Activated CD4-positive, alpha-beta memory T cell treated with anti-CD3 and anti-CD28 coated beads for 36 hours (primary cell): ENCODE measurements around the gene IL21R. TPM values are rescaled to one million over a fixed set of nuclear protein-coding genes. Genes with fewer than 3 reads are reported as not detected.

Experiments used
- CTCF ChIA-PET: fragments of 350-600 bp; sonication (Branson Sonifier 250); formaldehyde crosslinking; loops from one replicate; lab custom pipeline; 2021; ENCODE audit warnings: antibody characterized with exemption, inconsistent platforms; lab: Charles Lee
- POLR2A ChIA-PET: fragments of 350-600 bp; sonication (Branson Sonifier 250); formaldehyde crosslinking; loops from one replicate; lab custom pipeline; 2021; ENCODE audit warnings: antibody characterized with exemption; lab: Charles Lee
- DNase-seq: peaks from one replicate; pipeline ENCODE4 v3.0.0-alpha.2; 2020
- H3K27ac Mint-ChIP-seq: one replicate; pipeline ENCODE4 v1.8.0; 2021; ENCODE audit warnings: mixed read lengths
- H3K27me3 Mint-ChIP-seq: one replicate; pipeline ENCODE4 v1.8.0; 2021; ENCODE audit warnings: mixed read lengths
- H3K36me3 Mint-ChIP-seq: one replicate; pipeline ENCODE4 v1.8.0; 2021; ENCODE audit warnings: mixed read lengths
- H3K4me1 Mint-ChIP-seq: one replicate; pipeline ENCODE4 v1.8.0; 2021; ENCODE audit warnings: low read depth, mixed read lengths
- H3K4me3 Mint-ChIP-seq: one replicate; pipeline ENCODE4 v1.8.0; 2021; ENCODE audit warnings: mild to moderate bottlenecking, mixed read lengths
- H3K9me3 Mint-ChIP-seq: one replicate; pipeline ENCODE4 v1.8.0; 2021; ENCODE audit warnings: mixed read lengths
- intact Hi-C: fragments of 100-400 bp; cut with micrococcal nuclease; formaldehyde crosslinking; loops from one replicate; pipeline ENCODE4 v1.15.1; 2023
- total RNA-seq, 2 experiments: library from RNA; stranded (reverse); gene quantifications; one replicate each; pipeline ENCODE4 v1.2.3, GENCODE V29; 2021

The IL21R gene
- total RNA-seq, 2 experiments from 2014 or later: 55.0 to 55.9 TPM

DNA sequence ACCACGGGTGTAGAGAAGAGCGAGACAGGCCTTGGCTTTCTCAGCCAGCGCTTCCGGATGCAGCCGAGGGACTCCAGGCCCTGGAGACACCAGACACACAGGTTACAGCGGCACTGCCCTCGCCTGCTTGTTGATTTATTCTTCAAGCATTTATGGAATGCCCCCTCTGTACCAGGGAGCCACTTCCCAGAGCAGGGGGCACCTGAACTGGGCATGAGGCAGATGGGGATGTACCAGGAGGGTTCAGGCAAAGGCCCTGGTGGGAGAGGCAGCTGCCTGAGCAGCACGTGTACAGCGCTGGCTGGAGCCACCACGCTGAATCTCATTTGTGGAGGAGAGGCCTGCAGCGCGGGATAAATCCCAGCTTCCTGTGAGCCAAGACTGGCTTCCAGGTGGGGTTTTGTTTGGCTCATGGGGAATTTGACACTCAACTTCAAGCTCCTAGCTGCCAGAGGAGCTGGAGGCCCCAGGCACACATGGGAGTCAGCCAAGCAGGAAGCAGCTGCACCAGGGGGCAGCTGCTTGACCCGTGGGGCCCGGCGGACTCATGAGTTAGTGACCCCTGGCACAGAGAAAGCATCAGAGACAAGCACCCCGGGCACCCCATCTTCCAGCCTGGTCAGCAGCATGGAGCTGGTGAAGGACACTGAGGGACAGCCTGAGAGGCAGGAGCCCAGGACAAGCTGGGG is 59.7 kb downstream of the IL21R start:
- ChIA-PET POLR2A (no interaction called here), CTCF (interaction anchor here (0.6 to 1.0 kb wide), 2 partner anchors 55 to 110 kb away, joined by 3 read pairs; no protein-coding TSS in a partner anchor)
- intact Hi-C loops: no loop called here
- no peak overlapping the region for H3K27ac Mint-ChIP-seq
- peaks cover 14% of the 10 kb centered on the region for H3K36me3 Mint-ChIP-seq
- no peak for DNase-seq
- H3K27me3 Mint-ChIP-seq: no peaks in the 10 kb centered on the region
- peaks cover 41% of the 10 kb centered on the region for H3K4me1 Mint-ChIP-seq
- no peak overlapping the region for H3K4me3 Mint-ChIP-seq
- H3K9me3 Mint-ChIP-seq: no peaks in the 10 kb centered on the region

DNA sequence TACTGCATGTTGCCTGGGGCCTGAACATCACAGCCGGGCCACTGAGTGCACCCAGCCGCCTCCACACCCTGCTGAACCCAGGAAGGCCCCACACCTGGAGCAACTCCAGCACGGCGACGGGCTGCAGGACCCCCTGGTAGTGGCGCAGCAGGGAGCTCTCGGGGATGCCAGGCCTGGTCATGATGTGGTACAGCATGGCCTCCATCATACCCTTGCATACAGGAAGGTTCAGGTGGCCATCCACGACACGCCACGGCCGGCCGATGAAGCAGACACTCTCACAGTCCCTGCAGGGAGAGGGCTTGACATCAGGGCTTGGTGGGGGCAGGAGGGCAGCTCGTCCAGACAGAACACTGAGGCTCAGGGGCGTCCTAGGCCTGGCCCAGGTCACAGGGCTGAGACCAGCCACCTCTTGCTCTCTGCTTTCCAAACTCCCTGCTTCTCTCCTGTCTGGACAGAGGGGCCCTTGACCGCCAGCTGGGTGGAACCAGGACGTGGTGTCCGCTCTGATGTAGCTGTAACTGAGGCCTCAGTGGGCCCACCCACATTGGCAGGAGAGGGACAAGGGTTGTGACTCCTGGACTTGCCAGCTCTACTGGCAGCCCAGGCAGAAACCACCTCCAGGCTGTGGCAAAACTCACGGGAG is 60.3 kb downstream of the IL21R start:
- DNase-seq: no peak
- peaks cover 18% of the 10 kb centered on the region for H3K36me3 Mint-ChIP-seq
- H3K27me3 Mint-ChIP-seq: no peaks in the 10 kb centered on the region
- no peak overlapping the region for H3K27ac Mint-ChIP-seq
- no peak overlapping the region for H3K4me3 Mint-ChIP-seq
- intact Hi-C loops: no loop called here
- POLR2A ChIA-PET: no interaction called here
- H3K4me1 Mint-ChIP-seq: peaks cover 34% of the 10 kb centered on the region
- CTCF ChIA-PET: interaction anchor here (0.6 to 1.0 kb wide), 4 partner anchors 54 to 111 kb away, joined by 3 read pairs; no protein-coding TSS in a partner anchor
- no peaks in the 10 kb centered on the region for H3K9me3 Mint-ChIP-seq

DNA sequence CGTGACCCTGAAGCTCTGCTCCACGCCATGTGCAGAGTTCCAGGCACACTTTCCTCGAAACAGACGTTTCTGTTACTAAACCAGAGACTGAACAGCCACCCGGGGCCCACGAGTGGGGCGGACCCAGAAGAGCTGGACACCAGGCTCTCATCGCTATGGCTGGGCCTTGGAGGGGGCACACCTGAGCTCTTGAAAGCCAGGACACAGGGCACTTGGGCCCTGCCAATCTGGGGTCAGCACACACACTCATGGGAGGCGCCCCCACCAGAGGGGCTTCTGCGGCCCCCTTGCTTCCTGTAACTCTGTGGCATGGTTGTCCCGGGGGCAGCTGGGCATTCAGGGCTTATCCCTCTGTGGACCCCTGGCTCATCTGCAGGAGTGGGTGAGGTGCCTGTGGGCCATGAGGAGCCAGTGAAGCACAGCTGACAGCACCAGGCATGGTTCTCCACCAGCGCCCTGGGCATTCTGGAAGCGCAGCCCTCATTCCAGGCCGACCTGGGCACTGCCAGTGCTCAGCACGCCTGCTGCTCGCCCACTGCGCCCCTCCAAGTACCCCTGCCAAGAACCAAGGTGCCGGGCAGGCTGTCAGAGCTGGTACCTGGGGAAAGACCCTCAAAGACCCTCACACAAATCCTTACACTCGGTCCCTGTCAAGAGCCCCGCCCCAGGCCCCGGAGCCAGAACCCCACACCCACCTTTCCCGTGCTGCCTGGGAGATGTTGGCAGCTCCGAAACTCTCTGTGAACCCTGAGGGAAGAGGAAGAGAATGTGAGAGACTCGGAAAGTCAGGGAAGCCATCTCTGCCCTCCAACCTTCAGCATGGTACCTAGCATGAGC is 61.1 kb downstream of the IL21R start:
- Mint-ChIP-seq H3K27ac (peak overlapping the region; percentile 76), H3K9me3 (no peaks in the 10 kb centered on the region), H3K4me1 (peaks cover 32% of the 10 kb centered on the region), H3K27me3 (no peaks in the 10 kb centered on the region), H3K36me3 (peaks cover 26% of the 10 kb centered on the region), H3K4me3 (no peak overlapping the region)
- CTCF ChIA-PET: interaction anchor here (0.6 to 1.1 kb wide), 4 partner anchors 52 to 90 kb away, joined by 3 read pairs; no protein-coding TSS in a partner anchor
- POLR2A ChIA-PET: no interaction called here
- no peak for DNase-seq
- intact Hi-C loops: no loop called here

GRCh38 chr16:27463741-27464591 is 62.0 kb downstream of the IL21R start:
- ChIA-PET POLR2A (no interaction called here), CTCF (interaction anchor here (1.1 kb wide), 1 partner anchor 52 kb away, joined by 3 read pairs; no protein-coding TSS in a partner anchor)
- intact Hi-C loops: no loop called here
- H3K27me3 Mint-ChIP-seq: no peaks in the 10 kb centered on the region
- H3K9me3 Mint-ChIP-seq: no peaks in the 10 kb centered on the region
- H3K36me3 Mint-ChIP-seq: peaks cover 33% of the 10 kb centered on the region
- no peak overlapping the region for H3K4me3 Mint-ChIP-seq
- peaks cover 32% of the 10 kb centered on the region for H3K4me1 Mint-ChIP-seq
- H3K27ac Mint-ChIP-seq: peak overlapping the region; percentile 76
- DNase-seq: peak; percentile 60

DNA sequence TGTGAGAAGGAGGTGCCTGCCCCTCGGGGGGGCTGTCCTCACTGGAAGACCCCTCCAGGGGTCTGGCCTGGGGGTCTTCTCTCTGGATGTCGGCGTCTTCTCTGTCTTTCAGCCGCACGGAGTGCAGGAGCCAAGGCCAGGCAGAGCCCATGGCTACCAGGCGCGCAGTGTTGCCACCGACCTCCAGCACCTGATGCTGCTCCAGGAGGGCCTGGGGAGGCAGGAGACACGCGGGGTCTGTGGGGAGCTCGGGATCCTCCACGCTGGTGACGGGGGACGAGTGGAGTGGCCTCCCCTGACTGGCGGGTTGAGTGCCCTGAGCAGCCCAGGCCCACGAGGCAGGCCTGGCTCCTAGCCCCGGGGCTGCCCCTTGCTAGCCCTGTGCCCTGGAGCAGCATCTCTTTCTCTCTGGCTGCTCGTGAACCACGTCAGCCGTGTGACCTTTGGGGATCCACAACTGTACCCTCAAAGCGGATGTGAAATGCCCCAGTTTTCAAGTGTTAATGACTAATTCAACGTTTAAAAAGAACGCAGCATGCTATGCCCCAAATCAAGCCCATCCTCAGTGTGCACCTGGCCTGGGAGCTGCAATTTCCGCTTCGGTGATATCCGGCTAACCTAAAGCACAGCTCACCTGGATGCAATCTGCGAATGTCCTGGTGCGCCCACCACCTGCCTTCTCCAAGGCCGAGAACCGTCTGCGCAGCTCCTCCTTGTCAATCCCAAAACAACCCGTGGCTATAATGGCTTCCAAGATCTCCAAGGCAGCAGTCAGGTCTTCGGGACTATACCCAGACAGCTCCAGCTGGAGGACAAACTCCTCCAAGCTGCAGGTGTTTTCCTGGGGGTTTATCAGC is 62.9 kb downstream of the IL21R start:
- Mint-ChIP-seq H3K27ac (no peak overlapping the region), H3K27me3 (no peaks in the 10 kb centered on the region), H3K4me3 (no peak overlapping the region), H3K4me1 (peaks cover 30% of the 10 kb centered on the region), H3K9me3 (no peaks in the 10 kb centered on the region), H3K36me3 (peaks cover 42% of the 10 kb centered on the region)
- no peak for DNase-seq
- intact Hi-C loops: no loop called here
- ChIA-PET CTCF (no interaction called here), POLR2A (no interaction called here)

GRCh38 chr16:27465483-27465879 is 63.5 kb downstream of the IL21R start:
- ChIA-PET CTCF (no interaction called here), POLR2A (no interaction called here)
- Mint-ChIP-seq H3K4me1 (peaks cover 27% of the 10 kb centered on the region), H3K36me3 (peaks cover 48% of the 10 kb centered on the region), H3K27me3 (no peaks in the 10 kb centered on the region), H3K4me3 (no peak overlapping the region), H3K9me3 (no peaks in the 10 kb centered on the region), H3K27ac (no peak overlapping the region)
- intact Hi-C loops: no loop called here
- no peak for DNase-seq

- peaks cover 54% of the 10 kb centered on the region for H3K36me3 Mint-ChIP-seq
- ChIA-PET CTCF (no interaction called here), POLR2A (no interaction called here)
- H3K4me1 Mint-ChIP-seq: peaks cover 9% of the 10 kb centered on the region
- DNase-seq: no peak
- H3K27ac Mint-ChIP-seq: no peak overlapping the region
- no peaks in the 10 kb centered on the region for H3K27me3 Mint-ChIP-seq
- intact Hi-C loops: no loop called here
- no peaks in the 10 kb centered on the region for H3K9me3 Mint-ChIP-seq
- H3K4me3 Mint-ChIP-seq: no peak overlapping the region
Observed at GRCh38 chr16:27468941-27469531, 67.1 kb downstream of the IL21R start.

DNA sequence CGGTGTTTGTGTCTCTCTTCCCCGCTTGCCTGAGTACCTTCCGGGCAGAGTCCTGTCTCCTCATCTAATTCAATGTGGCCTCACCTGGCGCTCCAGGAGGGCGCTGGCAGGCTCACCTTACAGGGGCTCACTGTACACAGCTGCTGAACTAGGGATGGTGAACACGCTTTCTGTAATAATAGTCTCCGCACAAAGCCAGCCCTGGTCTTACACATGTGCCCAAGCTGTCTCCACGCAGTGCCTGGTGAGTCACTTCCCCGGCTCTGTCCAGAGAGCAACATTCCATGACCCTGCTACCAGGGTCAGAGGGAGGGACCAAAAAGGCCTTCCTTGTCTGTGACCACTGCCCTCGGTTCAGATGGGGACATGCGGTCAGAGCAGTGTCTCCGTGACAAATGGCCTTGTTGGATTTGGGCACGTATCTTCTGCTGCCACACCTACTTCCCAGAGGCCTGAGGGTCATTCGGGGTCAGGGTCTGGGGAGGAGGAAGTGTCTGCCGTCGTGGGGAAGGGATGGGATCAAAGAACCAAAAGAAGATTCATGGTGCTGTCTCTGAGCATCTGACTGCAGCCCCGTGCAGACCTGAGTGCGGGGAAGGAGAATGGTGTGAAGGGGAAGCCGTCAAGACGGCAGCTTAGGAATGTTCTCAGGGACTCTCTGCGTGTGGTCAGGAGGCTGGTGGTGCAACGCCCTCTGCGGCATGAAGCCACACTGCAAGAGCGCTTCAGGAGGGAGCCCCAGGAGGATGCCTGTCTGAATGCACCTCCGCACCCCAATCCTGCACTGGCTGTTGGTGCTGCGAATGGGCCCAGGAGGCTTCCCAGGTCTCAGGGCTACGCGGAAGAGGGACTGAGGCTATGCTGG is 68.8 kb downstream of the IL21R start:
- CTCF ChIA-PET: no interaction called here
- intact Hi-C loops: no loop called here
- Mint-ChIP-seq H3K9me3 (no peaks in the 10 kb centered on the region), H3K36me3 (peaks cover 54% of the 10 kb centered on the region), H3K27ac (no peak overlapping the region), H3K4me3 (no peak overlapping the region), H3K4me1 (no peaks in the 10 kb centered on the region), H3K27me3 (no peaks in the 10 kb centered on the region)
- no peak for DNase-seq
- POLR2A ChIA-PET: no interaction called here

DNA sequence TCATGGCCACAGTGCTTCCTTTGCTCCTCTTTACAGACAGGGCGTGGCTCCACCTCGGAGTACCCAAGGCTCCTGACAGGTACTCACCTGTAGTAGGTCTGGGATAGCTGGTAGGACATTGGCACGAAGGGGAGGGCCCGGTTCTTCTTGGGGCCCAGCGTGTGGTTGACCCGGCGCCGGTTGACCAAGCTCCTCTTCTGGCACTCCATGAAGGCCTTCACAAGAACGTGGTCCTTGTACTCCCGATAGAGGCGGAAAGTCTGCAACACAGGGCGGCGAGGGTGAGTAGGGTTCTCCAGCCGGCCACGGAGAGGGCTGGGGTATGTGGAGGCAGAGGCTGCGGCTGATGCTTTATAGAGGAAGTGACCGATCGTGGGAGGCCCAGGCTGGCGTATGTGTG is 69.7 kb downstream of the IL21R start:
- Mint-ChIP-seq H3K9me3 (no peaks in the 10 kb centered on the region), H3K27me3 (no peaks in the 10 kb centered on the region), H3K4me1 (no peaks in the 10 kb centered on the region), H3K36me3 (peaks cover 55% of the 10 kb centered on the region), H3K4me3 (no peak overlapping the region), H3K27ac (no peak overlapping the region)
- CTCF ChIA-PET: no interaction called here
- intact Hi-C loops: no loop called here
- POLR2A ChIA-PET: no interaction called here
- no peak for DNase-seq
